Fibroblast of mammary gland (primary cell): ENCODE measurements around the gene GRM7.

Source experiments
- DNase-seq: peaks from one replicate; pipeline ENCODE4 v3.0.0-alpha.2; 2010; ENCODE audit warnings: low read depth
- H3K4me3 ChIP-seq: 2 replicates; pipeline ENCODE4 v1.5.1; 2011; ENCODE audit warnings: low read depth, mild to moderate bottlenecking, low read length, moderate library complexity; ENCODE audit not compliant: control insufficient read depth
- TF ChIP-seq, protein P1 (sequence below): conservative IDR thresholded peaks from 2 replicates; pipeline ENCODE4 v1.5.1; 2011; ENCODE audit warnings: low read depth, low read length, inconsistent platforms; ENCODE audit not compliant: control insufficient read depth, insufficient read depth

GRM7 gene

DNA sequence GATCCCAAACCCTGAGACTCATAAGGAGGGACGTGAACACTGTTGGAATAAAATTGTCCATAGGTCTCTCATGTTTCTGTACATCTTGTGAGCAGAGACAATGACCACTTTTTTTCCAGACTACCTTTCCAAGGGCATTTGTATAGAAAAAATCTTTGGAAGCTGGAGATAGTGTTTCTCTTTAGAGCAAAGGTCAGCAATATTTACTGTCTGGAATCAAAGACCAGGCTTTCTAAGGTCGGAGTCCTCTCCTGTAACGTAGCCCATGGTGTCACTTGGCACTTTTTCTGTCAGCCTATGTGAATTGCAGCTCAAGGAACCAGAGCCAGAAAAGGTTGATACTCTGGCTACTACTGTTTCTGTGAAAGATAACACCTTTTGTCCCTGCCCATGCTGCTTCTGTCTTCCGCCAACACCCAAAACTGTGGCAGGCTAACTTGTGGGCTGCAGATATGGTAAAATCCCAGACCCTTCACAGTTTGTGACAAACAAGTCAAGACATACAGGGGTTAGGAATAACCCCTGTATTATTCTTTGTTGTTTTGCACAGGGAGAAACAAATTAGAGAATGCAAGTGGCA, 578.3 kb downstream of the GRM7 start:
- no peak for DNase-seq
- H3K4me3 ChIP-seq = no peak overlapping the region
- TF ChIP-seq, protein P1, sequence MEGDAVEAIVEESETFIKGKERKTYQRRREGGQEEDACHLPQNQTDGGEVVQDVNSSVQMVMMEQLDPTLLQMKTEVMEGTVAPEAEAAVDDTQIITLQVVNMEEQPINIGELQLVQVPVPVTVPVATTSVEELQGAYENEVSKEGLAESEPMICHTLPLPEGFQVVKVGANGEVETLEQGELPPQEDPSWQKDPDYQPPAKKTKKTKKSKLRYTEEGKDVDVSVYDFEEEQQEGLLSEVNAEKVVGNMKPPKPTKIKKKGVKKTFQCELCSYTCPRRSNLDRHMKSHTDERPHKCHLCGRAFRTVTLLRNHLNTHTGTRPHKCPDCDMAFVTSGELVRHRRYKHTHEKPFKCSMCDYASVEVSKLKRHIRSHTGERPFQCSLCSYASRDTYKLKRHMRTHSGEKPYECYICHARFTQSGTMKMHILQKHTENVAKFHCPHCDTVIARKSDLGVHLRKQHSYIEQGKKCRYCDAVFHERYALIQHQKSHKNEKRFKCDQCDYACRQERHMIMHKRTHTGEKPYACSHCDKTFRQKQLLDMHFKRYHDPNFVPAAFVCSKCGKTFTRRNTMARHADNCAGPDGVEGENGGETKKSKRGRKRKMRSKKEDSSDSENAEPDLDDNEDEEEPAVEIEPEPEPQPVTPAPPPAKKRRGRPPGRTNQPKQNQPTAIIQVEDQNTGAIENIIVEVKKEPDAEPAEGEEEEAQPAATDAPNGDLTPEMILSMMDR = no peak

DNA sequence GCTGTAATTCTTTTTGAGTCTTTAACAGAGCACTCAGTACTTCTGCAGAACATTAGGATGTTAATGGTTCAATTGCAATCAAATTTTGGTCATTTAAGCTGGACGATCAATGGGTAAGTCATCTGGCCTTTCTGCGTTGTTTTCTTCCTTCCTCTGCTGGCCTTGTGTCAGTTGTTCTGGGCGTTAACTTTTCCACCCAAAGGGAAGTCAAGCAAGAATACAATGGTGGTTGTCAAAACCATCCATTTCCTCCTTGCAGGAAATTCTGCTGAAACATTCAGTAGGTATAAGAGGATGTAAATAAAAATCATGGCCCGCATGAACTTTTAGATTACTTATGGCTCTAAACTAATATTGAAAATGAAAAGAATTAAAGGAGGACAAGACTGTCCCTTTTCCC, 584.0 kb downstream of the GRM7 start:
- no peak for DNase-seq
- no peak overlapping the region for H3K4me3 ChIP-seq
- TF ChIP-seq, protein P1 = no peak

DNA sequence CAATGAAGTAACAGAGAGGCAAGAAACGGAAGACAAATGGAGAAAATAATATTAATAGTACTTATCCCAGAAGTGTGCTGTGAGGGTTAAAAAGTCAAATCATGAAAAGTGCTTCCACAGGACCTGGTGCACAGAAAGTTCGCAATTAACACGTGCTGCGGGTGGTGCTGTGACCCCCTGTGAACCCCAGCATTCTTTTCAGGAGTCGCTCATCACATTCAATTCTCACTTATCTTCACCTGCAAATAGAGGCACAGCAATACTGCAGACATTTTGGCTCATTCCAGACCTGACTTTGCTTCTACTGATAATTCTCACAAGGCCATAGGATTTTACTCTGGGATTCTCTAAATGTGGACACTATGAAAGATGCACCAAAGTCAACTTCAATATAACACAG, 584.4 kb downstream of the GRM7 start:
- TF ChIP-seq, protein P1 = no peak
- H3K4me3 ChIP-seq = no peak overlapping the region
- no peak for DNase-seq

DNA sequence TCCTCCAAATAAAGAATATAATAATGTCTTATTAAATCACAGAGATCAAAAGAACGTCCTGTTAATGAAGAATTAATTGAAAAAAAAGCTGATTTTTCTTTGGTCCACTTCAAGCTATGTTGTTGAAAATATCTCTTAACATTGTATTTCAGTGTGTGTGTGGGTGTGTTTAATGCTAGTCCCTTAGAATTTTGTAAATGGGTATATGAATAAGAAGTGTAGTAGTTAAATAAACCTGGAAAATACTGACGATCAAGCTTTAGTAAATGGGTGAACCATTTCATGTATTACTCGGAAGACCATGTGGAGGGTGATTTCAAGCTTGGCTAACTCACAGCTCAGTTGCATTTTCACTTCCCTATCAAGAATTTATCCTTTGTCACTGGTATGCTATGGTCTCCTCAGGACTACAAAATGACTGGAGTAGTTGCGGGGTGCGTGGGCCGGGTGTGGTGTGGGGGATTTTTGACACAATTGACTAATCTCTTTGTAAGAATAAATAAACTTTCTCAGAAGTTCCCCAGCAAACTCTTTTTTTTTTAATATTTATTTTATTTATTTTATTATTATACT, 586.4 kb downstream of the GRM7 start:
- TF ChIP-seq, protein P1 = no peak
- no peak for DNase-seq
- no peak overlapping the region for H3K4me3 ChIP-seq

DNA sequence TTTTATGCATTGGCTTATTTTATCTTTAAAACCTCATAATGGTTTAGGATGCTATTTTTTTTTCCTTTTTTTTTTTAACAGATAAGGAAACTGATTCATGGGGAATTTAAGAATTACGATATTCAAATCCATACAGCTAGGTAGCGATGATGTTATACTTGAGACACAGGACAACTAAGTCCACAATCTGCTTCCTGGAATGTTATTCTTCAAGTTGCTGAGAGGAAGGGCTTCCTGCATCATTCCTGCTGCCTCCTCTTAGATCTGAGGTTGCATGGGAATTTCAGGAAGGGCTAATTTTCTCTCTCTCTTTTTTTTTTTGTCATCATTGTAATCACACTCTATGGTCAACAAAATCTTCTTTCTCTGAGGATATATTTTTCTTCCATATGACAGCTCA, 595.5 kb downstream of the GRM7 start:
- DNase-seq = no peak
- H3K4me3 ChIP-seq = no peak overlapping the region
- TF ChIP-seq, protein P1 = no peak

DNA sequence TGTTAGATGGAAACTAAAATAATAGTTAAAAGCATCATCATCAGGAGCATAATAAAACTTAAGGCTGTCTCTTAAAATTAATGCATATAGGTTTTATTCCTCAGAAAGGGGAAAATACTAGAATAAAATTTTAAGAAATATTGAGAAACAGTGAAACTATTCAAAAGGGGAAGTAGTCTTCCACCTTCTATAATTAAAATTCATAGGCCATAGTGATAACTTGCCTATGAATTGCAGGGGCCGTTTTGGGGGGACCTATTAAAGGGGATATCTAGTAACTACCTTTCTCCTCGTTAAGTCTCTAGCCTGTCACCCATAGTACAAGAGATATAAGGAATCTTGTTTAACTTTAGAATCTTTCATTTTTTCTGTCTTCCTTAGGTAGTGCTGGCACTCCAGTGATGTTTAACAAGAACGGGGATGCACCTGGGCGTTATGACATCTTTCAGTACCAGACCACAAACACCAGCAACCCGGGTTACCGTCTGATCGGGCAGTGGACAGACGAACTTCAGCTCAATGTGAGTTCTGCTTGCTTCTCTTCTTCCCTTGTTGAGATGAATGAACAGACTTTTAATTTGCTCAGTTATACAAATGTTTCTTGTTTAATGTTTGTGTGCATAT, 600.4 kb downstream of the GRM7 start:
- TF ChIP-seq, protein P1 = no peak
- DNase-seq = no peak
- no peak overlapping the region for H3K4me3 ChIP-seq
